ENCODE results near the gene METTL3. TPM values are rescaled to one million over a fixed set of nuclear protein-coding genes. Genes with fewer than 3 reads are reported as not detected.

METTL3 gene
- total and polyA plus RNA-seq, 2 of the 8 experiments (the other 6 are each of a cell fraction or from before 2014, with no cell fraction given): 103 to 144 TPM

DNA sequence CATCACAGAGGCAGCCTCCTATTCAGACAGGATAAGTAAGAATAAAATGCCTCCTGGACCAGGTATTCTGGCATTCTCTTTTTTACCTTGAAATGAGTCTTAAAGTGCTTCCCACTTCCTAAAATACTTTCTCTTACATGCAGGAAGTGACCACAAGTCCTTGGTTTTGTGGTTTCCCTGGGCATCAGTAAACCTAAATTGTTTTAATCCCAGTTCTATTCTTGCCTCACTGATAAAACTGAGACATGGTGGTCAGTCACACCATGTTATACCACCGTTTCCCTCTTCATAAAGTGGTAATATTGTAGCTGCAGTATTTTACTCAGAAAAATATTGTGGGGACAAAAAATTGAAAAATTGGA lies 16.2 kb upstream of the METTL3 start (continued):
- TF ChIP-seq, protein P1, sequence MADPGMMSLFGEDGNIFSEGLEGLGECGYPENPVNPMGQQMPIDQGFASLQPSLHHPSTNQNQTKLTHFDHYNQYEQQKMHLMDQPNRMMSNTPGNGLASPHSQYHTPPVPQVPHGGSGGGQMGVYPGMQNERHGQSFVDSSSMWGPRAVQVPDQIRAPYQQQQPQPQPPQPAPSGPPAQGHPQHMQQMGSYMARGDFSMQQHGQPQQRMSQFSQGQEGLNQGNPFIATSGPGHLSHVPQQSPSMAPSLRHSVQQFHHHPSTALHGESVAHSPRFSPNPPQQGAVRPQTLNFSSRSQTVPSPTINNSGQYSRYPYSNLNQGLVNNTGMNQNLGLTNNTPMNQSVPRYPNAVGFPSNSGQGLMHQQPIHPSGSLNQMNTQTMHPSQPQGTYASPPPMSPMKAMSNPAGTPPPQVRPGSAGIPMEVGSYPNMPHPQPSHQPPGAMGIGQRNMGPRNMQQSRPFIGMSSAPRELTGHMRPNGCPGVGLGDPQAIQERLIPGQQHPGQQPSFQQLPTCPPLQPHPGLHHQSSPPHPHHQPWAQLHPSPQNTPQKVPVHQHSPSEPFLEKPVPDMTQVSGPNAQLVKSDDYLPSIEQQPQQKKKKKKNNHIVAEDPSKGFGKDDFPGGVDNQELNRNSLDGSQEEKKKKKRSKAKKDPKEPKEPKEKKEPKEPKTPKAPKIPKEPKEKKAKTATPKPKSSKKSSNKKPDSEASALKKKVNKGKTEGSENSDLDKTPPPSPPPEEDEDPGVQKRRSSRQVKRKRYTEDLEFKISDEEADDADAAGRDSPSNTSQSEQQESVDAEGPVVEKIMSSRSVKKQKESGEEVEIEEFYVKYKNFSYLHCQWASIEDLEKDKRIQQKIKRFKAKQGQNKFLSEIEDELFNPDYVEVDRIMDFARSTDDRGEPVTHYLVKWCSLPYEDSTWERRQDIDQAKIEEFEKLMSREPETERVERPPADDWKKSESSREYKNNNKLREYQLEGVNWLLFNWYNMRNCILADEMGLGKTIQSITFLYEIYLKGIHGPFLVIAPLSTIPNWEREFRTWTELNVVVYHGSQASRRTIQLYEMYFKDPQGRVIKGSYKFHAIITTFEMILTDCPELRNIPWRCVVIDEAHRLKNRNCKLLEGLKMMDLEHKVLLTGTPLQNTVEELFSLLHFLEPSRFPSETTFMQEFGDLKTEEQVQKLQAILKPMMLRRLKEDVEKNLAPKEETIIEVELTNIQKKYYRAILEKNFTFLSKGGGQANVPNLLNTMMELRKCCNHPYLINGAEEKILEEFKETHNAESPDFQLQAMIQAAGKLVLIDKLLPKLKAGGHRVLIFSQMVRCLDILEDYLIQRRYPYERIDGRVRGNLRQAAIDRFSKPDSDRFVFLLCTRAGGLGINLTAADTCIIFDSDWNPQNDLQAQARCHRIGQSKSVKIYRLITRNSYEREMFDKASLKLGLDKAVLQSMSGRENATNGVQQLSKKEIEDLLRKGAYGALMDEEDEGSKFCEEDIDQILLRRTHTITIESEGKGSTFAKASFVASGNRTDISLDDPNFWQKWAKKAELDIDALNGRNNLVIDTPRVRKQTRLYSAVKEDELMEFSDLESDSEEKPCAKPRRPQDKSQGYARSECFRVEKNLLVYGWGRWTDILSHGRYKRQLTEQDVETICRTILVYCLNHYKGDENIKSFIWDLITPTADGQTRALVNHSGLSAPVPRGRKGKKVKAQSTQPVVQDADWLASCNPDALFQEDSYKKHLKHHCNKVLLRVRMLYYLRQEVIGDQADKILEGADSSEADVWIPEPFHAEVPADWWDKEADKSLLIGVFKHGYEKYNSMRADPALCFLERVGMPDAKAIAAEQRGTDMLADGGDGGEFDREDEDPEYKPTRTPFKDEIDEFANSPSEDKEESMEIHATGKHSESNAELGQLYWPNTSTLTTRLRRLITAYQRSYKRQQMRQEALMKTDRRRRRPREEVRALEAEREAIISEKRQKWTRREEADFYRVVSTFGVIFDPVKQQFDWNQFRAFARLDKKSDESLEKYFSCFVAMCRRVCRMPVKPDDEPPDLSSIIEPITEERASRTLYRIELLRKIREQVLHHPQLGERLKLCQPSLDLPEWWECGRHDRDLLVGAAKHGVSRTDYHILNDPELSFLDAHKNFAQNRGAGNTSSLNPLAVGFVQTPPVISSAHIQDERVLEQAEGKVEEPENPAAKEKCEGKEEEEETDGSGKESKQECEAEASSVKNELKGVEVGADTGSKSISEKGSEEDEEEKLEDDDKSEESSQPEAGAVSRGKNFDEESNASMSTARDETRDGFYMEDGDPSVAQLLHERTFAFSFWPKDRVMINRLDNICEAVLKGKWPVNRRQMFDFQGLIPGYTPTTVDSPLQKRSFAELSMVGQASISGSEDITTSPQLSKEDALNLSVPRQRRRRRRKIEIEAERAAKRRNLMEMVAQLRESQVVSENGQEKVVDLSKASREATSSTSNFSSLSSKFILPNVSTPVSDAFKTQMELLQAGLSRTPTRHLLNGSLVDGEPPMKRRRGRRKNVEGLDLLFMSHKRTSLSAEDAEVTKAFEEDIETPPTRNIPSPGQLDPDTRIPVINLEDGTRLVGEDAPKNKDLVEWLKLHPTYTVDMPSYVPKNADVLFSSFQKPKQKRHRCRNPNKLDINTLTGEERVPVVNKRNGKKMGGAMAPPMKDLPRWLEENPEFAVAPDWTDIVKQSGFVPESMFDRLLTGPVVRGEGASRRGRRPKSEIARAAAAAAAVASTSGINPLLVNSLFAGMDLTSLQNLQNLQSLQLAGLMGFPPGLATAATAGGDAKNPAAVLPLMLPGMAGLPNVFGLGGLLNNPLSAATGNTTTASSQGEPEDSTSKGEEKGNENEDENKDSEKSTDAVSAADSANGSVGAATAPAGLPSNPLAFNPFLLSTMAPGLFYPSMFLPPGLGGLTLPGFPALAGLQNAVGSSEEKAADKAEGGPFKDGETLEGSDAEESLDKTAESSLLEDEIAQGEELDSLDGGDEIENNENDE (IDR thresholded peaks at IDR 0.05; ENCODE audit: insufficient replicate concordance, low read length): peak; percentile 3
